NCI-H446 (cell line): Measurements from ENCODE around the gene CA5B.
"Not testable (repeated sequence)": the region's sequence is repeated elsewhere in the genome, so short reads cannot be mapped to it uniquely, and the experiment has no call there.

ENCODE experiments used
- DNase-seq, 2 experiments: peaks; one replicate each; lab custom pipeline; 2025; lab: John Stamatoyannopoulos, UW

The CA5B gene

GRCh38 chrX:15748841-15749240 is 10.8 kb downstream of the CA5B start:
- no peak for DNase-seq

DNA sequence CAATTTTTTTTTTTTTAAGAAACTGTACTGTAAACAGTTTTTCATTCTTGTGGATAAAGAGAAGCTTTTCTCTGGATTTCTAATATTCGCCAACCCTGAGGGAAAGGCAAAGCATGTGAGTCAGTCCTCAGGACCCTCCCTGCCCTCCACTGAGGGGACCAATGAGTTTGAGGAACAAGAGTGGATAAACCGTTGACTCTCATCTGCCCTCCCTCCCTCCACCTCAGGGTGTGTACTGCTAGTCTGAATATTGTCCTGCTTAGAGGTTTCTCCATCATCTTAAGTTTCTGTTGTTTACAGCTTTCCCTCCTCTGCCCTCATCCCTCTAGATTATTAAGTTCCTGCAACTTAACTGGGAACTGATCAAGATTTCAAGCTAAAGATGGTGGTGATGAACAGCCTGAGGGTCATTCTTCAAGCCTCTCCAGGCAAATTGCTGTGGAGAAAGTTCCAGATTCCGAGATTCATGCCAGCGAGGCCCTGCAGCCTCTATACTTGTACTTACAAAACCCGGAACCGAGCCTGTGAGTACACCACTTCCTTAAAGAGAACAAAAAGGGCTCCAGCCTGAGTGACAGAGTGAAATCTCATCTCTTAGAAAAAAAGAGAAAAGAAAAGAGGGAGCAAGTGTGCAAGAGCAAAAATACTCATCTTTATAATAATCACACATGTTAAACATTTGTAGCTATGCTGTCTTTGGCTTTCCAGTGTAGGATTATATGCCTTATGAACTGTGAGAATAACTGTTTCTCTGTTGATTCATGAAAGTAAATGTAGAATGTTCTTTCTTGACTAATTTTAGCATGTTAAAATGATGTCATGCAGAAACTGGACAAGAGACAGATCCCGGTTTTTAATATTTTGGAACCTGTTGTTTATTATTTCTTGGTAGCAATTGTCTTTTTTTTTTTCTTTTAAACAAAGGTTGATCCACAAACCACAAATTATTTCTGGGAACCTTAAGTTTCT is 11.9 kb downstream of the CA5B start:
- DNase-seq = no peak

DNA sequence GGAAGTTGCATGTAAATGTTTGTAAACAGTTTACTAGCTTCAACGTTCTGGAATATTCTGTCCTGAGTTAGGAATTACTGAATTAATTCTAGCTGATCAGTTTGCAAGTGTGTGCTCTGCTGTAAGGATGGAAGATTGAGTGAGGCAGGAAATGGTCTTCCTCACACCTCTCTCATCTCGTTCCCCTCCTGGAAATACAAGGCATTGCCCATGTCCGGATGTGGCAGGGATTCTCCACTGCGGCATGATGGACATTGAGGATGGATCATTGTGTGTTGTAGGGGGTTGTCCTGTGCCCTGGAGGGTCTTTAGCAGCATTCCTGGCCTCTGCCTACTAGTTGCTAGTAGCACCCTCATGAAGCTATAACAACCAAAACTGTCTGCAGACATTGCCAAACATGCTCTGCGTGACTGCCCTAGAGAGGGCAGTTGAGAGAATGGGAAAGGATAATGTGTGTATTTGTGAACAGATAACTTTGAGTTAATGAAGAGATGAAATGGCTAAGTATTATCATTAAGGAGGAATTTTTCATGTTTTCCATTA is 12.6 kb downstream of the CA5B start:
- DNase-seq = no peak

- no peak for DNase-seq
Observed at GRCh38 chrX:15751155-15751819, 13.2 kb downstream of the CA5B start.

- no peak for DNase-seq
Observed at GRCh38 chrX:15755091-15755490, 17.0 kb downstream of the CA5B start.

DNA sequence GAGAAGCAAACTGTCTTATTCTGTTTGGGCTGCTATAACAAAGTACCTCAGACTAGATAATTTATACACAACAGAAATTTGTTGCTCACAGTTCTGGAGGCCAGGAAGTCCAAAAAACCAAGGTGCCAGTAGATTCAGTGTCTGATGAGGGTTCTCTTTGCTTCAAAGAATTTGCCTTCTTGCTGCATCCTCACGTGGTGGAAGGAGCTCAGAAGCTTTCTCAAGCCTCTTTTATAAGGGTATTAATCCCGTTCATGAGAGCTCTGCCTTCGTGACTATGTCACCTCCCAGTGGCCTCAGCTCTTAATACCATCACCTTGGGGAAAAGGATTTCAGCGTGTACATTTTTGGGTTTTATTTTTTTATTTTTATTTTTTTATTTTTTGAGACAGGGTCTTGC is 20.1 kb downstream of the CA5B start:
- no peak for DNase-seq

- DNase-seq = not testable (repeated sequence)
Observed at GRCh38 chrX:15759886-15760285, 21.8 kb downstream of the CA5B start.

GRCh38 chrX:15761564-15762191 is 23.6 kb downstream of the CA5B start:
- peak; percentile 0 to 6 for DNase-seq

DNA sequence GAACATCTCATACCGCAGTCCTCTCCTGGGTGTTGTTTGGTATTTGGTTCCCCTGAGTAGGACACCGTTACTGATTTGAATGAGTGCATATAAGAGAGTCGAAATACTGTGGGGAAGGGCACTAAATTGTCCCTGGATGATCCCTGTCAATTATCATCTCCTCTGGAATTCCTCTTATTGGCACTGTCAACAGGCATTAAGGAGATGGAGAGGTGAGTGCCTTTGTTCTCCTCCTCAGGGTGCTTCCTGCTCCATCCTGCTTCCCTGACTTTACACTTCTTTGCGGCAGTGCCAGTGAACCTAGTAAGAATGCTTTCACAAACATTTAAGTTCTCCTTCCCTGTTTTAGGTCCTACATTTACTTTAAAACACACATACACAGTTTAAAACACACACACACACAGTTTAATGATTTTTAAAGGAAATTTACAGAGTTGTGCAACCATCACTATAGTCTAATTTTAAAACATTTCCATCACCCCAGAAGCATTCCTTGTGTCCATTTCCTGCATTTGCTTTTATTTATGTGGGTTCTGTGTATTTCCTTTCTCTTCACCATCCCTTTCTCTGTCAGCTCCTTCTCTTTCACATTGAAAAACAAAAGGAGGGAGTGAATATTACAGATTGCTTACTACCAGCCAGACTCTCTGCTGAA is 31.4 kb downstream of the CA5B start:
- no peak for DNase-seq

GRCh38 chrX:15781961-15782699 is 44.1 kb downstream of the CA5B start:
- no peak for DNase-seq

DNA sequence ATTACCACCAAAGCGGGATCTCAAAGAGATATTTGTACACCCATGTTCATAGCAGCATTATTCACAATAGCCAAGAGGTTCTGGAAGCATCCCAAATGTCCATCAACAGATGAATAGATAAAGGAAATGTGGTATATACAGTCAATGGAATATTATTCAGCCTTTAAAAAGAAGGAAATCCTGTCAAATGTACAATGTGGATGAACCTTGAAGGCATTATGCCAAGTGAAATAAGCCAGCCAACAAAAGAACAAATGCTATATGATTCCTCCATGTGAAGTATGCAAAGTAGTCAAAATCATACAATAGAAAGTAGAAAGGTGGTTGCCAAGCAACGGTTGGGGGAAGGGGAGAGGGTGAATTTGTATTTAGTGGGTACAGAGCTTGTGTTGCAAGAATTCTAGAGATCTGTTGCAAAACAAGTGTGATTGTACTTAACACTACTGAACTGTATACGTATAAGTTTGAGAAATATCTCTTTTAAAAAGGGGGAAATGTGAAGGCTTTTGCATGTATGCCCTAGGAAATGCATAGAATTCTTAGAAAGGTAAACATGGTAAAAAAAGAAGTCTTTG is 47.2 kb downstream of the CA5B start:
- no peak for DNase-seq

GRCh38 chrX:15786915-15787314 is 48.8 kb downstream of the CA5B start:
- DNase-seq = no peak

DNA sequence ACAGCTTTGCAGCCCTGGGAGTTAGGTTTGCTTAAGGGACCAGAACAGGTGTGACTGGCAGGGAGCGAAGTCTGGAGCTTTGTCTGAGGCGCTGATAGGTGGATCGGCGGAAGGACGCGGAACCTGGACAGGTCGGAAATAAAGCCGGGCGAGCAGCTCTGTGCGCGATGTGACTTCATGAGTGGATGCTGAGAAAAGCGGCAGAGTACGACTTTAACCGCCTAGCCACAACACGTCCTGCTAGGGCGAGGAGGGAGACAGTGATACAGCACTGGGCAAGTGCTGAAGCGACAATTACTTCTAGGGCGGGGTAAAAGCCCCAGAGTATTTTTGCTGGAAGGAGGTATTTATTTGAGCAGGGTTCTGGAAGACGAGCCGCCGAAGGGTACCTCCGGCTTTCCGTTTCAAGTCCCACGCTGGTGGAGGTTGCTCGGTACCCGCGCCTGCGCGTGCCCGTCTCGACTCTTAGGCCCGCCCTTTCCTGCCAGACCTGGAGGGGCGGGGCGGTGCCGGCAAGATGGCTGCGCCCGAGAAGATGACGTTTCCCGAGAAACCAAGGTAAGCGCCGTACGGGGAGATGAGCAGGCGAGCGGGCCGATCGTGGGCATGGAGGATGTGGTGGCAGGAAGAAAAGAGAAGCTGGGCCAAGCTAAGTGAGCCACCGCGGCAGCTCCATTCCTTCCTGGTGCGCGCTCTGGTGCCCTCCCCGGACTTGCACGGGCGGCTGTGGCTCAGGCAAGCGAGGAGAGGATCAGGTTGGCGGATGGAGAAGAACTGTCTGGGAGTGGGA is 52.1 kb downstream of the CA5B start, which contains the start of gene ZRSR2:
TSS of gene ZRSR2 (plus strand) at position 506 of the 790 bp plus-strand sequence. CDS start at position 518, 12 bp downstream.
- peak; percentile 25 to 74 for DNase-seq

- DNase-seq = no peak
Observed at GRCh38 chrX:15790769-15791290, 52.8 kb downstream of the CA5B start.

GRCh38 chrX:15797707-15798106 is 59.6 kb downstream of the CA5B start:
- no peak for DNase-seq

DNA sequence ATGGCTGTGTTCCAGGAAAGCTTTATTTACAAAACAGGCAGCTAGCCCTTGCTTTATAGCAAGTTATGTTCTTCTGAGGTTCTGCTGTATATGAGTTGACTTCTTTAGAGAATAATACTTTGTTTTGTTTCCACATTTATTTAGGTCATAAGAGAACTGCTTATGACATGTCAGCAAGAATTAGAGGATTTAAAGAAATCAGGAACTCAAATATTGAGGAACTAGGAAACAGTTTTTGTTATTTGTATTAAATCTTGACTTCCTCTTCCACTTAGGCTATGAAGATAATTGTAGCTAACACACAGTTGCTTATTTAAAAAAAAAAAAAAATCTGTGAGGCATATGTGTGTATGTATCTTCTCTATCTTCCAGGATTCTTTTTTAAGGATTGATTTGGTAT is 66.5 kb downstream of the CA5B start:
- no peak for DNase-seq

GRCh38 chrX:15808254-15808653 is 70.2 kb downstream of the CA5B start:
- no peak for DNase-seq

- DNase-seq = no peak
Observed at GRCh38 chrX:15812192-15812938, 74.3 kb downstream of the CA5B start.

DNA sequence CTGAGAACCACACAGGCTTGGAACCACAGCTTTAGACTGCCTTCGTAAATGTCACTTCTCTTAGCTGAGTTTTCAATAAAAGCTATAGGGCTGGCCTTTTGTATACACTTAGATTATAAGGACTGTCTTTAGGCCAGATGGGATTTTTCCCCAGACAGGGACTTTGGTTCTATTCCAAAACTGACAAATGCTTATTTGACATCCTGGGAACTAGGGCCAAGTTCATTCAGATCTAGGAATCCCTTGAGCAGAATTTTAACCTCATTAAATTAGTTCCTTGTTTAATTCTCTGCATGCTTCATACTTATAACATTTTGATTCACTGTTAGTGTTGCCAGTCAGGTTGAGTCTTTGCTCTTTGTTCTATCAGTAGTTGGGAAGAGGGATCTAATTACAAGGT is 75.3 kb downstream of the CA5B start:
- peak; percentile 12 to 56 for DNase-seq
